ENCODE measurements around the gene MYF5.

The MYF5 gene

DNA sequence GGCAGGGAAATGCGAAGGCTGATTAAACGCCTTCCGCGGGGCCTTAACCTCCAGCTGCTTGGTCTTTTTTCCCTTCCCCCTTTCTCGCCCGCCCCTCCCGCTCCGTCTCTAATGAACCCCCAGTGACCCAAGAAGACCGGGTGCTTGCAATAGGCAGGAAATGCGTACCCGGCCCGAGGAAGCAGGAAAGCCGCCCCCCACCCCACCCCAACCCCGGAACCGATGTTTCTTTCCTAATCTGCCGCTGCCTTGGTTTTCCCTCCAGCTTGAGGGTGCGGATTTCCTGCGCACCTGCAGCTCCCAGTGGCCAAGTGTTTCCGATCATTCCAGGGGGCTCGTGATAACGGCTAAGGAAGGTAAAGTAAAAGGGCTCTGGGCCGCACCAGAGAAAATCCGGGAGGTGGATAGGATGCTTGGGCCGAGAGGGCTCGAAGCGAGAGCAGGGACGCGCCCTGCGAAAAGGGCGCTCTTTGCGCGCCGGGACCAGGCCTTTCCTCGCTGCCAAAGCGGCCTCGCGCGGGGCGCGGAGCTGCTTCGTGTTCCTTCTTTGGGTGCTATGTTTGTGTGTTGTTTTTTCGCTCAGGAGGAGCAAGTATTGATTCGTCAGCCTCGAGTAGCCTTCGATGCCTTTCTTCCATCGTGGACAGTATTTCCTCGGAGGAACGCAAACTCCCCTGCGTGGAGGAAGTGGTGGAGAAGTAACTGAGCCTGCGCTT lies 8.3 kb upstream of the MYF5 start:
- DNase-seq, result no peak

DNA sequence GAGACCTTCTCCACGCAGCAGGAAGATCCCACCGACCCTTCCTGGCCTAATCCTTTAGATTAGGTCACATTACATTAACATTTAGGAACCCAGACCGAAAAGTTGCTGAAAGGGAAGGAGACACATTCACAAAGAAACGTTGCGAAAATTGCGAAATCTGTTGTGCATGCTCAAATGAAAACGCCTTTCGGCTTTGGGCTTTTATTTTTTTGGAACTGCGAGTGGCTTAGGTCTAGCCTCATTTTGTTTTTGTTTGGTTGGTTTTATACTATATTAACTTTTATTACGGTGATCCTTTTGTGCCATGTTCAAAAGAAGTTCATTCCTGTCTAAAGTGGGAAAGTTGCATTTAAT lies 7.8 kb upstream of the MYF5 start:
- DNase-seq, result no peak

GRCh38 chr12:80709811-80710726 lies 6.6 kb upstream of the MYF5 start:
- DNase-seq, result no peak

GRCh38 chr12:80710727-80711449 lies 5.8 kb upstream of the MYF5 start:
- no peak for DNase-seq

- DNase-seq, result no peak
Observed at GRCh38 chr12:80711866-80712265, 4.8 kb upstream of the MYF5 start.

DNA sequence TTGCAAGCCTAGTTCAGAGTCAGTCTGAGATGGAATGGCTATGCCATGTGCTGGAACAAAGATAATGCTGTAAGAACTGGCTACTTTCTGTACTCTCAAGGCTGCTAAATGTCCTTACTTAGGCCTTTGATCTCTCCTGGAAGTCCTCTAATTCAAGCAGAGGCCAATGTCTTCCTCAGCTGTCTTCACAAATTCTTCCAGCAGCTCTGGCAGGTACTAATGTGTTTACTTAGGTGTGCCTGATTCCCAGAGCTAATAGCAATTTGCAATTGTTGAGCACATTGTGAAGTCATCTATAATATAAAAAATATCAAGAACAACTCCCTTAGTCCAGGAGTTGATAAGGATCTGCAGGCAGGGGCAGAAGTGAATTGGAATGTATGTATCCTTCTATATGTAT lies 3.8 kb upstream of the MYF5 start:
- no peak for DNase-seq

DNA sequence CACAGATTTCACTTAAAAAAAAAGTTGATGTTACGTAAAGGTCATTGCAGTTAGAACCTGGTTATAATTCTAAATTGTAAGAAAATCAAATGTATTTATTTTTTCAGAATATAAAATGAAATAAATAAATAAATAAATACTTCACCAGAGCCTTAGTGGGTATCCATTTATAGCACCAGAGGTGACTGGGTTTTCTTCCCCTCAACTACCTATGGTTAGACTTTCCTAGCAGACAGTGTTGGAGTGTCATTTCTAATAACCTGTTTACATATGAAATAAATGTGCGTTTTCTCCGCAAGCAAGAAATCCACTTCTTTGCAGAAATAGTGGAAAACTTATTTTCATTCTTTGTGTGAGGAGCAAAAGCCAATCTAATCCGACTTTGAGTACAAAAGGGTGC lies 3.3 kb upstream of the MYF5 start:
- DNase-seq, result no peak

- no peak for DNase-seq
Observed at GRCh38 chr12:80714055-80714454, 2.7 kb upstream of the MYF5 start.

- DNase-seq, result no peak
Observed at GRCh38 chr12:80714846-80715245, 1.9 kb upstream of the MYF5 start.

GRCh38 chr12:80715713-80716249 lies 931 bp upstream of the MYF5 start:
- no peak for DNase-seq

GRCh38 chr12:80717856-80718255 lies 1.1 kb downstream of the MYF5 start:
- DNase-seq, result no peak

GRCh38 chr12:80720516-80720915 lies 3.8 kb downstream of the MYF5 start:
- DNase-seq, result no peak

DNA sequence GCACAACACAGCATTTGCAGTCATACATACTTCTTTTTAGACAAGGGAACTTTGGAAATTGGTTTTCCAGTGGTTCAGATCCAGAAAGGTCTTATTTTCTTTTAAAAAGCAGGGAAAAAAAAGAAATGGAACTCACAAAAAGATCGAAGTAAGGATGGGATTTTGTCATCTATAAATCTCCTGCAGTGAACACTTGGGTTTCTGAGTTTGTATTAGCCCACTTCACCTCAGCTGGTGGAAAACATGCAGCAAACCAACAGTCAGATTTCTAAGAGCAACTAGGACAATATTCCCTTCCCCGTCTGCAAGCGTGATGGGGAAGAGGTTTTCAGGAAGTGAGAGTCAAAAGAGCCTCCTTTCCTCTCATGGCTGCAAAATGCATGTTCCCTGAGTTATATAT lies 4.6 kb downstream of the MYF5 start:
- DNase-seq, result no peak

DNA sequence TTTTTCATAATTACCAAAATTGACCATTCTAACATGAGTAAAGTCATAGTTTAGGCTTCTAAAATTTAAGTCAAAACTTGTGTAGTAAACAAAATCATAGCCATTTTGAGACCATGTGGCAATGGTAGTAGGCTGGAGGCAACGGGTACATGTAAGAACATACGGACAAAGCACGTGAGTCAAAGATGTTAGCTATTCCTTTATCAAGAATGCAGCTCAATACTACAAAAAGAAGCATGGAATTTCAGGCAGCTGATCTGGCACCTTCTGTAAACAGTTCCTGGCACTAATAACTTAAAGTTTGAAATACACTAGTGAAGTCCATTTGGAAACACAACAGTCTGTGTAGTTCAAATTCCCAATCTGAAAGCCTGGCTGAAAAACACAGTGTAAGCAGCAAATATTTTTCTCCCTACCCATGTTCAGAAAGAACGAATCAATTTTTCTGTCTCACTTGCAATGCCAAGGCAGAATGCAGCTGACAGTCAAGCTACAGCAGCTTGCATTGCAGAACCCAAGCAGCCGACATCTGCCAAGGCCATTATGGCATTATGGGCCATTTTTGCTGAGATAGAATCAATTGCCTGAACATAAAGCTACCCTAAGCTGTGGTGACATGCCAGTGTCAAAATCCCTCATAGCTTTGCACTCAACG lies 29.3 kb downstream of the MYF5 start:
- no peak for DNase-seq

DNA sequence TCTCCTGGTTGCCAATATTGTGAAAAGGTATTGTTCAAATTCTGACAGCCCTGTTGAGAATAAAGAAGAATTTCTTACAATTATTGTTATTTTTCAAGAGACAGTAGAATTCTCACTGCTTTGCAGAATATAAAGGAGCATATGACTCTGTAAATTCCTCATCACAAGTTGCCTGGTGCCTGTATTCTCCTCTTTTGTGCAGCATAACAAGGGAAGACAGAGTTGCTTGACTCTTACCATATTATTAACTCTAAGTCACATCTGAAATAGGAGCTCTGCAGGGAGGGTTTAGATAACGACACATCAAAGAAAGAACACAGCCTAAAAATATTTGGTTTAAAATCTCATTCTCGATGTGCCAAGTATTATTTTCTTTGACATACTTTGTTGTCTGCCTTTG lies 31.1 kb downstream of the MYF5 start:
- no peak for DNase-seq

GRCh38 chr12:80749456-80749855 lies 32.7 kb downstream of the MYF5 start:
- no peak for DNase-seq

DNA sequence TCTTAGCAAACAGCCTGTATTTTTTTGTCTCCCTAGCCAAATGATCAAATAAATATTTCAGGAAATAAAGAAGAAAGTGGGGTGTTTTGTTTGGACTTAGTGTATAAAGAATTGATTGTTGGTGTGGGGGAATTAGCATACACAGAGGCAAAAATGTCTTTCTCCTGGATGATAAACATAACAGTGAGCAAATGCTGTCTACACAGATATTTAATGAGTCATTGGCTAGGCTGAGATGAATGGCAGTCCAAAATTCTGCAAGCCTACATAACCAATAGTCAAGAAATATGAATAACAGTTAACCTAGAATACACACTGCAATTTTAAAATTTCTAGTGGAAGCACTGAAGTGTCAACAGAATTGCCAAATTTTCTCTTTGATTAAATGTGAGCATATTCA lies 35.8 kb downstream of the MYF5 start:
- DNase-seq, result no peak

DNA sequence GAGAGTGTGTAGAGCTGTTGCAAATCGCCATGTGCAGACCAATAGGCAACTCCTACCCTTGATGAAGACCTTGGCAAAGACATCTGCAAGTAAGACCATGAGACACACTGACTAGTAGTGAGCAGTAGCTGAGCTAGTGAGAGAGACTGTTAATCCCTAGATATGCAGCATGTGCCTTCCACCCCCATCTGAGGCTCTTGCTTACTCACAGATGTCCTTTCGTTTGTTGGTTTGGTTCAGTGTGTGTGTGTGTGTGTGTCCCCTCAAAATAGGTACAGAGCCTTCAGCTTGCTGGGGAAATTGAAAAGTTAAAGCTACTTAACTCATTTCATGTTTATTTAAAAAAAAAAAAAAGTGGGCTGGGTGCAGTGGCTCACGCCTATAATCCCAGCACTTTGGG lies 37.6 kb downstream of the MYF5 start:
- no peak for DNase-seq

DNA sequence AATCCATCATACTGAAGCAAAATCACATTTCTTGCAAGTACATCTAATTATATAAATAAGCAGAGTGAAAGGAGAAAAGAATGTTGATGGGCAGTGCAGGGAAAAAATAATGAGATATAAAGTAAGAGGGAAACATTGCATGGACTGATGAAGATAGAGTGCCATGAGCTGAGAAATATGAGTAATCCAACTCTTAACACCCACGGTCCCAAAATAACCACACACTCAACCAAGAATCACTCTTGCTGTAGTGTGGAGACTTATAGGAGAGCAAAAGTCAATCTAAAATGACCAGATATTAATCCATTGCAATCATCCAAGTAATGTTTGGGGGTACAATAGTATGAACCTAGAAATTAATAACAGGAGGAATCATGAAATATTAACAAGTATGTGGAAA lies 40.2 kb downstream of the MYF5 start:
- no peak for DNase-seq

- no peak for DNase-seq
Observed at GRCh38 chr12:80761838-80762237, 45.1 kb downstream of the MYF5 start.

DNA sequence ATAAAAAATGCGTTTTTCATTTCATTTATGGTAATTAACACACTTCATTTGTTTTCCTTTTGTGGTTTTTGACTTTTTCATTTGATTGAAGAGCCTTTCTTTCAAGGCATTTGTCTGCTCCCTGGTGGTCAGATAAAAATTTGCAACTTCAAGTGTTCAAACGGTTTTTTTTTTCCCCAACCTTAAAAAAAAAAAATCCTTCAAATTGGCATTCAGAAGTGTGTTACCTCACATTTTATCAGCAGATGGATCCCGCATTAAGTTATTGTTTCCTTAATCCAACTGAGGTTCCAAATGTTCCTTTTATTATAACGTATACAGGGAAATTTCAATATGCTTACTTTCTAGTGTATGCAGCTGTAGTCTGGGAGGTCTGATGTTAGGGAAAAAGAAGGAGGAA lies 47.2 kb downstream of the MYF5 start:
- peak; percentile 67 for DNase-seq

DNA sequence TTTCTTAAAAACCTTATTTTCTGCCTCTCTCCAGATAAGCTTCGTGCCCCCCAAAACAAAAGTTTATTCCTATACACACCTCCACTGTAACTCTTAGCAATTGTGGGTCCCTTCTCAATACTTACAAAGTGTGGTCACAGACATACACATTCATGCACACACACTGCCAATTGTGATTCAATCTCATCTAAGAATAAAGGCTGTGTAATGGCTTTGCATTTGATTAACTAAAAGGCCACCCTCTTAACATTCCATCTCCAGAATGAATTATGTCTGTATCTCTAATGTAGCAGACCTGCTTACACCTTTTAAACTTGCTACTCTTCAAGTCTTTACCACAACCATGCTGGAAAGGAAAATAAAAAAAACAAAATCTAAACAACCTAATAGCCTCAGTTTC lies 49.5 kb downstream of the MYF5 start:
- no peak for DNase-seq

- DNase-seq, result no peak
Observed at GRCh38 chr12:80766897-80767296, 50.2 kb downstream of the MYF5 start.
